ENCODE data around the gene CYP11A1. TPM values are rescaled to one million over a fixed set of nuclear protein-coding genes. Genes with fewer than 3 reads are reported as not detected.

The CYP11A1 gene
- total and polyA plus RNA-seq, 2 donors (not counting 1 experiment from before 2014, with no cell fraction given): not detected

DNA sequence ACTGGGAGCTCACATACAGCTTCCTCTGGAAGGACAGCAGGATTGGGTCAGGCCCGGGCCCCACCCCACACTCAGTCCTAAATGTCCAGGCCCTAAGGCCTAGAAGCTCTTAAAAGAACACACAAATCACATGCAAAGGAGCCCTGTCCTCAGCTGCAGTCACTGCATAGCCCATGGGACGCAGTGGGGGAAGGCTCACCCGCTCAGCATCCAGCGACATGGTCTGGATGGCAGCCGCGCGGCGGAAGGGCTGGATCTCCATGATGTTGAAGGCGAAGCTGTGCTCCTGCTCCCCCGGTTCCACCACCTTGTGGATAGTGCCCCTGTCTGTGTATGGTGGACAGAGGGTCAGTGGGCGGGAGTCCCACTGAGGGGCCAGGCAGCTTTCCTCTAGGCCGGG lies 44.2 kb upstream of the CYP11A1 start:
- H3K4me2 ChIP-seq (replicated peaks; ENCODE audit: low read depth, low read length, poor library complexity, severe bottlenecking): no peak overlapping the region
- DNase-seq (no peak), ATAC-seq (ENCODE audit: low read depth) (no peak)
- no peaks in the 10 kb centered on the region for H3K27me3 ChIP-seq (replicated peaks in 1 of 4; ENCODE audit: control extremely low read depth in 1 of 4, control insufficient read depth in 3 of 4, insufficient read depth in 4 of 4, low read length in 3 of 4)
- no peaks in the 10 kb centered on the region for H3K27me3 Mint-ChIP-seq
- ChIA-PET CTCF (interaction anchor here (1.6 to 1.9 kb wide), 2 partner anchors 9 to 29 kb away, joined by 5 to 6 read pairs; no protein-coding TSS in a partner anchor), POLR2A (no interaction called here)
- H3K4me1 ChIP-seq (ENCODE audit: control insufficient read depth in 2 of 2, insufficient read depth in 2 of 2, low read length in 2 of 2): peaks cover 3 to 26% of the 10 kb centered on the region in 2 donors
- 96% methylated on average over 11 of the region's 12 CpGs for WGBS (ENCODE audit: insufficient coverage)
- peaks cover 36% of the 10 kb centered on the region for H3K4me1 Mint-ChIP-seq
- H3K79me2 ChIP-seq (ENCODE audit: control insufficient read depth, insufficient read depth, low read length): peaks cover 18% of the 10 kb centered on the region
- TF ChIP-seq EZH2 (IDR thresholded peaks at IDR 0.05; ENCODE audit: borderline replicate concordance, insufficient read depth, low read depth, low read length, poor library complexity, severe bottlenecking): no peak
- TF ChIP-seq, protein P1, sequence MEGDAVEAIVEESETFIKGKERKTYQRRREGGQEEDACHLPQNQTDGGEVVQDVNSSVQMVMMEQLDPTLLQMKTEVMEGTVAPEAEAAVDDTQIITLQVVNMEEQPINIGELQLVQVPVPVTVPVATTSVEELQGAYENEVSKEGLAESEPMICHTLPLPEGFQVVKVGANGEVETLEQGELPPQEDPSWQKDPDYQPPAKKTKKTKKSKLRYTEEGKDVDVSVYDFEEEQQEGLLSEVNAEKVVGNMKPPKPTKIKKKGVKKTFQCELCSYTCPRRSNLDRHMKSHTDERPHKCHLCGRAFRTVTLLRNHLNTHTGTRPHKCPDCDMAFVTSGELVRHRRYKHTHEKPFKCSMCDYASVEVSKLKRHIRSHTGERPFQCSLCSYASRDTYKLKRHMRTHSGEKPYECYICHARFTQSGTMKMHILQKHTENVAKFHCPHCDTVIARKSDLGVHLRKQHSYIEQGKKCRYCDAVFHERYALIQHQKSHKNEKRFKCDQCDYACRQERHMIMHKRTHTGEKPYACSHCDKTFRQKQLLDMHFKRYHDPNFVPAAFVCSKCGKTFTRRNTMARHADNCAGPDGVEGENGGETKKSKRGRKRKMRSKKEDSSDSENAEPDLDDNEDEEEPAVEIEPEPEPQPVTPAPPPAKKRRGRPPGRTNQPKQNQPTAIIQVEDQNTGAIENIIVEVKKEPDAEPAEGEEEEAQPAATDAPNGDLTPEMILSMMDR (IDR thresholded peaks at IDR 0.05): no peak
- H3K27ac Mint-ChIP-seq: peak overlapping the region; percentile 6
- no peak overlapping the region for H3K4me3 ChIP-seq (ENCODE audit: control extremely low read depth in 1 of 5, extremely low read depth in 1 of 5, insufficient read depth in 1 of 5, low read depth in 2 of 5, low read length in 4 of 5)
- peaks cover 2 to 68% of the 10 kb centered on the region in 2 experiments for H3K36me3 ChIP-seq (replicated peaks in 1 of 2; ENCODE audit: control extremely low read depth in 1 of 2, control insufficient read depth in 1 of 2, extremely low read depth in 1 of 2, insufficient read depth in 2 of 2, low read length in 1 of 2)
- intact Hi-C loops (cut with micrococcal nuclease): no loop called here
- H3K9ac ChIP-seq (ENCODE audit: low read length): no peak overlapping the region
- no peak overlapping the region for H3K4me3 Mint-ChIP-seq
- H3K9me3 Mint-ChIP-seq (ENCODE audit: insufficient read depth): no peaks in the 10 kb centered on the region
- H3K9me3 ChIP-seq (ENCODE audit: control extremely low read depth in 1 of 3, control insufficient read depth in 2 of 3, insufficient read depth in 1 of 3, low read length in 2 of 3): no peaks in the 10 kb centered on the region
- H3K27ac ChIP-seq (ENCODE audit: low read length in 2 of 2): no peak overlapping the region
- H4K20me1 ChIP-seq (ENCODE audit: control insufficient read depth, insufficient read depth, low read length, poor library complexity, severe bottlenecking): peaks cover 31% of the 10 kb centered on the region
- H2AFZ ChIP-seq (ENCODE audit: insufficient read depth, low read depth, low read length, poor library complexity, severe bottlenecking): no peak overlapping the region

DNA sequence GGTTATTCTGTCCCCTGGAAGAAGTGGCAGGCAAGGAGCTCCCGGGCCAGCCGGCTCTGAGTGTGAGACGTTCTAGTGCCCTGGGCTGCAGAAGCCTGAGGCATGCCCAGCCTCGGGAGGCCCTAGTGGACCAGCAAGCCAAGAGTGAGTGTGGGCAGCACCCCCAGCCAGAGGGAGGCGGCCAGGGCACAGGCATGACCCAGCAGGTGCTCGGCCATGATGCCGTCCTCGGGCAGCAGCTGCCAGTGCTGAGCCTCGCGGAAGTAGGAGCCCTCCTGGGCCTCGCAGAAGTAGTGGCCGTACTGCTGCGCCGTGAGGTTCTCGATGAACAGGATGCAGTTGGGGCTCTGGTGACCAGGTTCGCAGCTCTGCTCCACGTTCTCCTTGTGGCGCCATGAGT lies 43.1 kb upstream of the CYP11A1 start:
- peaks cover 19% of the 10 kb centered on the region for H4K20me1 ChIP-seq (ENCODE audit: control insufficient read depth, insufficient read depth, low read length, poor library complexity, severe bottlenecking)
- no peak overlapping the region for H3K9ac ChIP-seq (ENCODE audit: low read length)
- no peaks in the 10 kb centered on the region for H3K9me3 ChIP-seq (ENCODE audit: control extremely low read depth in 1 of 3, control insufficient read depth in 2 of 3, insufficient read depth in 1 of 3, low read length in 2 of 3)
- 91% methylated on average over 18 of the region's 18 CpGs for WGBS (ENCODE audit: insufficient coverage)
- H3K9me3 Mint-ChIP-seq (ENCODE audit: insufficient read depth): no peaks in the 10 kb centered on the region
- H3K27ac ChIP-seq (ENCODE audit: low read length in 2 of 2): no peak overlapping the region
- H3K27me3 ChIP-seq (replicated peaks in 1 of 4; ENCODE audit: control extremely low read depth in 1 of 4, control insufficient read depth in 3 of 4, insufficient read depth in 4 of 4, low read length in 3 of 4): no peaks in the 10 kb centered on the region
- no peak overlapping the region for H3K4me3 ChIP-seq (ENCODE audit: control extremely low read depth in 1 of 5, extremely low read depth in 1 of 5, insufficient read depth in 1 of 5, low read depth in 2 of 5, low read length in 4 of 5)
- DNase-seq (no peak), ATAC-seq (ENCODE audit: low read depth) (no peak)
- no peak overlapping the region for H2AFZ ChIP-seq (ENCODE audit: insufficient read depth, low read depth, low read length, poor library complexity, severe bottlenecking)
- H3K36me3 ChIP-seq (replicated peaks in 1 of 2; ENCODE audit: control extremely low read depth in 1 of 2, control insufficient read depth in 1 of 2, extremely low read depth in 1 of 2, insufficient read depth in 2 of 2, low read length in 1 of 2): peaks cover 0 to 57% of the 10 kb centered on the region in 2 experiments
- H3K4me1 ChIP-seq (ENCODE audit: control insufficient read depth in 2 of 2, insufficient read depth in 2 of 2, low read length in 2 of 2): peaks cover 8 to 26% of the 10 kb centered on the region in 2 donors
- H3K27ac Mint-ChIP-seq: no peak overlapping the region
- peaks cover 8% of the 10 kb centered on the region for H3K79me2 ChIP-seq (ENCODE audit: control insufficient read depth, insufficient read depth, low read length)
- ChIA-PET CTCF (interaction anchor here (1.1 to 1.9 kb wide), 2 partner anchors 9 to 28 kb away, joined by 3 to 6 read pairs; no protein-coding TSS in a partner anchor), POLR2A (no interaction called here)
- TF ChIP-seq, protein P1 (IDR thresholded peaks at IDR 0.05): no peak
- TF ChIP-seq EZH2 (IDR thresholded peaks at IDR 0.05; ENCODE audit: borderline replicate concordance, insufficient read depth, low read depth, low read length, poor library complexity, severe bottlenecking): no peak
- H3K4me3 Mint-ChIP-seq: no peak overlapping the region
- no peak overlapping the region for H3K4me2 ChIP-seq (replicated peaks; ENCODE audit: low read depth, low read length, poor library complexity, severe bottlenecking)
- intact Hi-C loops (cut with micrococcal nuclease): no loop called here
- no peaks in the 10 kb centered on the region for H3K27me3 Mint-ChIP-seq
- peaks cover 38% of the 10 kb centered on the region for H3K4me1 Mint-ChIP-seq

Measured in B cell (primary cell).